Colonic mucosa (tissue), 4 donors: ENCODE data around the gene DEFB128. TPM values are rescaled to one million over a fixed set of nuclear protein-coding genes. Genes with fewer than 3 reads are reported as not detected.

Source experiments
- DNase-seq: peaks from one replicate; pipeline ENCODE4 v3.0.0-alpha.2; 2020
- H3K27ac ChIP-seq: fragments of 200-600 bp; one replicate; pipeline ENCODE4 v1.8.0; 2021
- H3K27me3 ChIP-seq: fragments of 200-600 bp; one replicate; pipeline ENCODE4 v1.8.0; 2021
- H3K36me3 ChIP-seq: fragments of 200-600 bp; one replicate; pipeline ENCODE4 v1.8.0; 2021
- H3K4me1 ChIP-seq: fragments of 200-600 bp; one replicate; pipeline ENCODE4 v1.8.0; 2021; ENCODE audit warnings: mild to moderate bottlenecking
- H3K4me3 ChIP-seq: fragments of 200-600 bp; one replicate; pipeline ENCODE4 v1.8.0; 2021
- H3K9ac ChIP-seq, 2 donors: one replicate each; pipeline ENCODE4 v1.7.0; 2013; ENCODE audit warnings: control low read depth in 2 of 2, low read depth in 2 of 2, low read length in 2 of 2
- H3K9me3 ChIP-seq: fragments of 200-600 bp; one replicate; pipeline ENCODE4 v1.8.0; 2021
- CTCF ChIP-seq: fragments of 200-600 bp; IDR thresholded peaks from one replicate; pipeline ENCODE4 v1.8.0; 2022; ENCODE audit warnings: antibody characterized with exemption, mild to moderate bottlenecking
- intact Hi-C: fragments of 100-400 bp; cut with DNase I; formaldehyde crosslinking; loops from one replicate; pipeline ENCODE4 v1.14.1; 2022
- total RNA-seq, 2 donors: library from RNA; stranded (reverse); fragmentation: NEBNext Ultra II Directional in 1 of 2; extraction: Animal tissue kit (Norgen Biotek cat#: 25700) in 1 of 2; gene quantifications; one replicate each; pipeline ENCODE4 v1.2.1, GENCODE V29; 2021
- donor health status: healthy.
- donor health status: DM: no; HTN: no; CAD: no.
- donor health status: DM: no; HTN: no; CAD: no.

DEFB128 gene
- total RNA-seq, 2 donors from 2014 or later = not detected

- no peaks in the 10 kb centered on the region for H3K36me3 ChIP-seq
- intact Hi-C loops = no loop called here
These were observed 8.7 kb upstream of the DEFB128 start for GRCh38 chr20:198225-198624.

GRCh38 chr20:187733-188132, 1.8 kb downstream of the DEFB128 start:
- Histone ChIP-seq H3K9me3 (no peaks in the 10 kb centered on the region), H3K4me1 (no peaks in the 10 kb centered on the region), H3K27ac (no peak overlapping the region), H3K4me3 (no peak overlapping the region), H3K27me3 (no peaks in the 10 kb centered on the region), H3K36me3 (no peaks in the 10 kb centered on the region), H3K9ac (no peak overlapping the region)
- no peak for TF ChIP-seq CTCF
- DNase-seq = no peak
- intact Hi-C loops = no loop called here

More at GRCh38 chr20:198225-198624, 8.7 kb upstream of the DEFB128 start:
- Histone ChIP-seq H3K4me1 (no peaks in the 10 kb centered on the region), H3K9me3 (no peaks in the 10 kb centered on the region), H3K4me3 (no peak overlapping the region), H3K27me3 (no peaks in the 10 kb centered on the region), H3K27ac (no peak overlapping the region), H3K9ac (no peak overlapping the region)
- no peak for TF ChIP-seq CTCF
- DNase-seq = no peak

GRCh38 chr20:184288-184687, 5.2 kb downstream of the DEFB128 start:
- no peak for TF ChIP-seq CTCF
- no peak overlapping the region for H3K27ac ChIP-seq
- no peaks in the 10 kb centered on the region for H3K9me3 ChIP-seq
- no peaks in the 10 kb centered on the region for H3K27me3 ChIP-seq
- no peak overlapping the region for H3K4me3 ChIP-seq
- no peak overlapping the region for H3K9ac ChIP-seq
- H3K4me1 ChIP-seq = no peaks in the 10 kb centered on the region
- DNase-seq = no peak
- intact Hi-C loops = no loop called here
- no peaks in the 10 kb centered on the region for H3K36me3 ChIP-seq

GRCh38 chr20:168876-169275, 20.6 kb downstream of the DEFB128 start:
- TF ChIP-seq CTCF = no peak
- no peak overlapping the region for H3K9ac ChIP-seq
- intact Hi-C loops = no loop called here

GRCh38 chr20:164618-165017, 24.9 kb downstream of the DEFB128 start:
- H3K9me3 ChIP-seq = no peaks in the 10 kb centered on the region
- no peak for TF ChIP-seq CTCF
- H3K9ac ChIP-seq = no peak overlapping the region
- no peak overlapping the region for H3K27ac ChIP-seq
- H3K4me3 ChIP-seq = no peak overlapping the region
- no peaks in the 10 kb centered on the region for H3K27me3 ChIP-seq
- intact Hi-C loops = no loop called here
- no peak for DNase-seq
- H3K36me3 ChIP-seq = no peaks in the 10 kb centered on the region
- H3K4me1 ChIP-seq = no peaks in the 10 kb centered on the region

More at GRCh38 chr20:168876-169275, 20.6 kb downstream of the DEFB128 start:
- Histone ChIP-seq H3K27me3 (no peaks in the 10 kb centered on the region), H3K27ac (no peak overlapping the region), H3K4me1 (no peaks in the 10 kb centered on the region), H3K9me3 (no peaks in the 10 kb centered on the region), H3K36me3 (no peaks in the 10 kb centered on the region), H3K4me3 (no peak overlapping the region)
- no peak for DNase-seq

GRCh38 chr20:157154-157553, 32.4 kb downstream of the DEFB128 start, which contains the start of gene DEFB127:
Gene DEFB127 (plus strand): TSS chr20:157454. CDS start chr20:157545, 91 bp downstream.
- no peak within 1 kb of the TSS for H3K4me3 ChIP-seq
- intact Hi-C loops = no loop called here
- DNase-seq = no peak
- no peak for TF ChIP-seq CTCF
- H3K36me3 ChIP-seq = no peaks in the 10 kb centered on the region
- H3K9me3 ChIP-seq = no peaks in the 10 kb centered on the region
- no peak within 1 kb of the TSS for H3K27ac ChIP-seq
- no peaks in the 10 kb centered on the region for H3K4me1 ChIP-seq
- no peak within 1 kb of the TSS for H3K9ac ChIP-seq
- H3K27me3 ChIP-seq = no peaks in the 10 kb centered on the region
